KG1 (cell line): Measurements from ENCODE around the gene GMIP.

Source experiments
- DNase-seq: peaks from one replicate; lab custom pipeline; 2025; lab: John Stamatoyannopoulos, UW

The GMIP gene

DNA sequence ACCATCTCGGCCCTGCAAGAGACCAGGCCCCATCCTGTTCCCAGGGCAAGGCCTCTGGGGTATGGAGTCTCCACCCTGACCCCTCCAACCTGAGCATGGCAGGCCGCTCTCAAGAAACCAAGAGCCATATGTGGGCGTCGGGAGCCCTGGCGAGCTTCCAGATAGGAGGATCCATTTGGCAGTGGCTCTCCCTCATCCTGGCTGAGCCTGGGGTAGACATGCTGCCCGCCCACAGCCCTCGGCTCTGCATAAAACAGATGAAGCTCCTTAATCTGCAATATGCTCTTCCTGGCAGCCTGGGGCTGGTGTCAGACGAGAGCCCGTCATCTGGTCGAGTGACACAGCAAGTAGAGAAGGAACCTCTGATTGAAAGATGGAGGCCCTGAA lies 13.9 kb upstream of the GMIP start:
- DNase-seq, result no peak

DNA sequence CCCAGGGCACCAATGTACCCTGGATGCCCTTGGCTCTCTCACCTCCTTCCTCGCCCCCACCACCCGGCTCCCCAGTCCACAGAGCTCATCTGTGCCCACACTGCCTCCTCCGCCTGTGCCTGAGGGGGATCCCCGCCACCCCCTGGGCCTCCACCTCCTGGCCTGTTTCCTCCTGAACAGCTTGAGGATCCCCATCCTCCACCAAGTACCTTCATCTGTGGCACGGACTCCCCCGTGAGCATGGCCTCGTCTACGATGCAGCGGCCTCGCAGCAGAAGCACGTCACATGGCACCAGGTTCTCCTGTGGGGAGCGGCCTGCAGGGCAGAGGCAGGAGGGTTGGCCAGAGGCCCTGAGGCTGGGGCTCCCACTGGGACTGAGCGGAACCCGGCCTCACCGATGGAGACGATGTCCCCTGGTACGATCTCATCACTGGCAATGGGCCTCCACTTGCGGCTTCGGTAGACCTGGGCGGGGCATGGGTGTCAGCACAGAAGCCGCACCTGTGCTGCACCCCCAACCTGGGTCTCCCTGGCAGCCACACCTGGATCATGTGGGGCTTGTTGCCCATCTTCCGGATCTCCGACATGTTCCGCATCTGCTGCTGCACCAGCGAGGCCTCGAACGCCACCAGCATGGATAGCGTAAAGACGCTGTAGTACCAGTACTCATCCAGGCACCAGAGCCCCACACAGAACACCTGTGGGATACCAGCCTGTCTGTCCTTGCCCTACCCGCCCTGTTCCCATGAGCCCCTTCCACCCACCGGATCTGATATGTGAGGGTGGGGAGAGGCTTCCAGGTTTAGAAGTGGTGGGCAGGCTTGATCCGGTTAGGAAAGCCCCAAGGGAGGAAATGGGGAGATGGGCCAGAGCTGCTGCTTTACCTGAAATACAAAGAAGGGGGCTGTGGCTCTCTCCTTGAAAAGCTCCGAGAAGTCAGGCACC lies 13.3 kb upstream of the GMIP start:
- no peak for DNase-seq

DNA sequence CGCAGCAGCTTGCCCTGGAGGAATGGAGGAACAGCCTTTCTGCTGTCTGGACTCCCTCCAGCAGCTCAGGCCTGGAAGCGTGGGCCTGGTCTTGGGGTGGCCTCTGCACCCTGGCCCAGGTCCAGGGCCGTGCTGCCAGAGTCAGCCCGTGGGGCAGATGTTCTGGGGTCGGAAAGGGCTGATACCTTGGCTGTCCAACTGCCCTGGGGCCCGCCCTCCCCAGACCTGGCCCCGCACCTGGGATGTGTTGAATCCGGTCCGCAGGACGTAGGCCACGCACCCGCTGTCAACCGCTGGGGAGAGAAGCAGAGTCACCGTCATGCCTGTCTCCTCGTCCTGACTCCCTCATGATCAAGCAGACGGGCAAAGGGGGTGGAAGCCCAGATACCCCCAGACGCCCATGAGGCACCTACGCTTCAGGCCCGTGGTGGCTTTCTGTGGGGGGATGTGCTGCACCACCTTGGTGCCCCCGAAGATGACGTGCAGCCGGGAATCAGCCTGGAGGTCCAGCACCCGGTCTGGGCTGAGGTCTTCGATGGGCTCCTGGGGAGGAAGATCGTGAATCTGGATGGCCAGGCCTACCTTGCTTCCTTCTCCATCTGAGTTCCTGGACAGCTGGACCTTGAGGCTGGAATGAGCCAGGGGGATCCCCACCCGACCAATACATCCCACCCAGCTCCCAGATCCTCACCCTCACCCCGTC lies 12.3 kb upstream of the GMIP start:
- no peak for DNase-seq

DNA sequence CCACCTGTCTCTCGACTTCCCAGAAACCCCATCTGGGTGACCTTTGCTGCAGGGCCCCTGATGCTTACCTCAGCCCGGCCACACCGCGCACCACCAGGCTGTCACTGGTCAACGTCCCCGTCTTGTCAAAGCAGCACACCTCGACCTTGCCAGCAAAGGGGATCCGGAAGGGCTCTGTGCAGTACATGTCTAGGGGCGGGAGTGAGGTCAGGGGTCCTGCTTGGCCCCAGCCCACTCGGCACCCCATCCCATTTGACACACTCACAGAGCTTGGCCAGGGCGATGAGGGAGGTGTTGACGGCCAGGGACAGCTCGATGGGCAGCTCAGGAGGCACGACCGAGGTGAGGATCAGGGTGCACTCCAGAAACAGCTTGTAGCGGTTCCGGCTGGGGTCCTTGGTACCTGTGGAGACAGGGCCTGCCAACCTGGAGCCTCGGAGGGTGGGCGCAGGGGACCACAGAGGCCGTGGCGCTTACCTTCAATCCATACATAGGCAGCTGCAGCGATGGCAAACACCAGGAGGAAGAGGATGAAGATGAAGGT lies 11.7 kb upstream of the GMIP start:
- no peak for DNase-seq

DNA sequence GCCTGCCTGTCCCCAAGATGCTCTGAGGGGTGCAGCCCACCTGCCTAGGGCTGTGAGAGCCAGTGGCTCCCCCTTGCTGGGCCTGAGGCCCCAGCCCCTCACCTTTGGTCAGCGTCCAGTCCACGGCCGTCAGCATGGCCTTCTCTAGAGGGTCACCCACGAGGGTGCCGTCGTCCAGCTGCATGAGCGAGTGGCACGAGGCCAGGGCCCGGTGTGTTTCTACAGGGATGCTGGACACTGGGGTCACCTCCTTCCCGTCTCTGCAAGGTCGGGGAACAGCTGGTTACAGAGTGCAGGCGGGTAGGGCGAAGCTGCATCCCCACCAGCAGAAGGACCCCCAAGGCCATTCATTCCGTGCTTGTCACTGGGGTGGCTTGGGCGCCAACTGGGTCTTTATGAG lies 11.0 kb upstream of the GMIP start:
- no peak for DNase-seq

- DNase-seq, result no peak
These were observed 10.2 kb upstream of the GMIP start for GRCh38 chr19:19653597-19654147.

DNA sequence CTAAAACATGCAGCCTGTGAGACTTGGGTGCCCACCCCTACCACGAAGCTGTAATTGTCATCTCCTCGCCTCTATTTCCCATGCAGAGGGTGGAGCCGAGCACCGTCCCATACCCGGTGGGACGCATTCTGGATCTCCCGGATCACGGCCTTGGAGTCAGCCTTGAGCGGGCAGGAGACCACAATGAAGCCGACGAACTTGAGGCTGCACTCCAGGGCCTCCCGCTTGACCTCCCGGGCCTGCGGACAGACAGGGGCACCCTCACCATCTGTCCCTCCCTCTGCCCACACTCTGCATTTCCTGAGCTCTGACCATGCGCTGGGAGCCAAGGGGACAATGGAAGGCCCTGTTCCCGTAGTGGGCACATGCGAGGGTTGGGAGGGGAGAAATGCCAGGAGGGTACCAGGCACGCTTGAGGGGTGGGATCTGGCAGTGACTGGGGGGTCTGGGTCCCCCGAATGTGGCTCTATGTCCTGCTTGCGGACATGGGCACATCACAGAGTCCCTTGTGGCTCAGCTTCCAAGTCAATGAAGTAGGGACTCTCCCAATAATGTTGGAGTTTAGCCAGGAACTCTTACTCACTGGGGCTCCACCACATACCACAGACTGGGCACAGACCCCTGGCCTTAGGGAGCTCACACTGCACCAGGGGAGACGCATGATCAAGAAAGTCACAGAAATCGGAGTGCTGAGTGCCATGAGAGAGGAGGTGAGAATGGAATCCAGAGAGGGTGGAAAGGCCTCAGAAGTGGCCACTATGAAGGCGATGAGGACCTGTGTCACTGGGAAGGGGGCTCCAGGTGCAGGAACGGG lies 9.2 kb upstream of the GMIP start:
- no peak for DNase-seq

- DNase-seq, result no peak
These were observed 7.6 kb upstream of the GMIP start for GRCh38 chr19:19651076-19651475.

- no peak for DNase-seq
These were observed 6.9 kb upstream of the GMIP start for GRCh38 chr19:19650331-19650730.

DNA sequence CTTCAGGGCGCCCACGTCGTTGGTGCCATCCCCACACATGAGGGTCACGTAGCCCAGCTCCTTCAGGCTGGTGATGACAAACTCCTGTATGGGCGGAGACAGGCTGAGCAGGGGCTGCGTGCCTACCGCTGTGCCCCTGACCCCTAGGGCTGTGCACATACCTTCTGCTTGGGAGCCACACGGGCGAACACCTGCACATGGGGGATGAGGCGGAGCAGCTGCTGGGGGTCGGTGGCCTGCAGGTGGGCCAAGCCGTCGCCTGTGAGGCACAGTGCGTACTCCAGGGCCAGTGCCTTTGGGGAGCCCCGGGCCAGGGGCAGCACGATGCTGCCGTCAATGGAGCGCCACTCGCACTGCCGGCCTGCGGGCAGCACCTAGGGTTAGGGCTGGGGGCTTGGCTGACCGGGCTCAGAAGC lies 6.1 kb upstream of the GMIP start:
- DNase-seq, result no peak

GRCh38 chr19:19649155-19649554 lies 5.7 kb upstream of the GMIP start:
- no peak for DNase-seq

GRCh38 chr19:19647037-19647835 lies 3.8 kb upstream of the GMIP start:
- DNase-seq, result no peak

DNA sequence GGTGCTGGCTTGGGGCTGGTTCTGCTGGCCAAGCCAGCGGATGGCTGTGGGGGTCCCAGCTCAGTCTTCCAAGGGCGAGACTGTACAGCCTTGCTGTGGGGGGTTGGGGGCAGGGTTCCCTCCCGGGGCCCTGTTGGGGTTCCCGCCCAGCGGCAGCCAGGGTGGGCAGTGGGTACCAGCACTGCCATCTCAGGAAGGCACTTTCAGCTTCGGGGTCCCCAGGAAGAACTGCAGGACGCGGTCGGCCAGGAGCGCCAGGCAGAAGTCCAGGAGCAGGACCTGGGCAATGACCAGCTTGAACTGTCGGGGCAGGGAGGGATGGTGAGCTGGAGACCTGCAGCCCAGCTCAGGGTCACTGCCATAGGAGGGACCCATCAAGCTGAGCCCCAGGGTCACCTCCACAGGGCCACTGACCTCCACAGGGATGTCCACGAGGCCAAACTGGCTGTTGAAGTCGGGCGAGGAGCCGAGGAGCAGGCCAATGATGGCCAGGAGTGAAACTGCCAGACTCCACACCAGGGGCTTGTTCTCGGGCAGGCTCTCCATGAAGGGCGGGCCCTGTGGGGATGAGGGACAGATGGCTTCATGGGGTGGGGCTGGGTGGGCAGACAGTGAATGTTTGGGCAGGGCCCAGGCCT lies 1.9 kb upstream of the GMIP start:
- no peak for DNase-seq

DNA sequence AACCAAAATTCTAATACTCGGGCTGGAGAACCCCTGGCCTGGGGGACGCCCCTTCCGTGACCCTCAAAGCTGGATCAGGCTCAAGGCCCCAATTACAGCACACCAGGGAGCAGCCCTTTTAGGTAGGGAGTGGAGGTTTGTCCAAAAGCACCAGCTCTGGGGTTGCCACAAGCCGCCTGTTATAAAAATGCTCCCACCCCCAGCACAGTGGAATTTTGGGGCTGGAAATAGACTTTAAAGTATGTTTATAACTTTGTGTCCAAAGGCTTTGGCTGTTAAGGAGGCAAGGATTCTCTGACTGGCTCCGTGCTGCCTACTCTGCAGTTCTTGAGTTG lies 564 bp upstream of the GMIP start:
- DNase-seq, result no peak

DNA sequence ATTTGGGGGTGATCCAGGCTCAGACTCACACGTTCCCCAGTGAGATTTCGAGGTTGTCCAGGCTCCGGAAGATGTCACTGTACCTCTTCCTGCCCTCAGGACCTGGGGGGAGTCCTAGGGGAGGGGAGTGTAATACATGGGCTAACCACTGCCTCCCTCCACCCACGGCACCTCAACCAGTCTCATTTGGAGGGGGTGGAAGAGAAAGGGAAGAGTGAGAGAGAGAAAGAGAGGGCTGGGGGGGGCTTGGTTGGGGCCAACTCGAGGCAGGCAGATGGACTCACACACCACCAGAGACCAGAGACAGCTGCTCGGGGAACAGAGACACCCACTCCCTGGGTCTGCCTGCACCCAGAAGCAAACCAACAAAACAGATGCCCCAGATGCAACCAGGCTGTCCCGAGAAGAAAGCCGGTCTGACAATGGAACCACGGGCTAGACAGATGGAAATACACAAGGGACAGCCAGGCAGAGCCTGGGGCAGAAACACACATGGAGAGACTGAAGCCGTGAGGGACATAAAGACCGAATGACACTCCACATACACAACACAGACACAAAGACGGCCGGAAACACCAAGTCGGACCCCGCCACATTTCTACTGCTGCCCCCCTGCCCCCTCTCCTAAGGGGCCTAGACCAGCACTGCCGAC lies 825 bp downstream of the GMIP start:
- peak; percentile 5 for DNase-seq

- DNase-seq, result no peak
These were observed 5.8 kb downstream of the GMIP start for GRCh38 chr19:19637523-19638251.

- DNase-seq, result no peak
These were observed 6.3 kb downstream of the GMIP start for GRCh38 chr19:19637186-19637522.

GRCh38 chr19:19636573-19637185 lies 6.8 kb downstream of the GMIP start:
- no peak for DNase-seq

DNA sequence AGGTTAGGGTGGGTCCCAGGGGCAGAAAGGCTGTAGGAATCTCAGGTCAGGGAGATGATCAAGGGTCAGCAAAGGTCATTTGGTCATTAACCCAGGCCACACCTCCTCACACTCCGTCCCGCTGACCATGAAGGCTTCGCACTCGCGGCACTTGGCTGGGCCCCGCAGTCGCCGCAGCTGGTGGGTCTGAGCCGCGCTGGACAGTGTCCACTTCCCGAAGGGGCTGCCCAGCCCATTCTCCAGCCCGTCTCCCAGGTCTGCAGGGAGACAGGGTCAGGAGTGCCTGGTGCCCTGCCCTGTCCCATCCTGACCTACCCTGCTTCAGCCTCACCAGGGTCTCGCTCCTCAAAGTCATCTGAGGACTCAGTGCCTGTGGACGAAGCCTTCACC lies 8.1 kb downstream of the GMIP start:
- DNase-seq, result no peak
